Karpas-422 (cell line): ENCODE data around the gene PCDHGA5. TPM values are rescaled to one million over a fixed set of nuclear protein-coding genes. Genes with fewer than 3 reads are reported as not detected.
A peak's percentile ranks its signal among the peaks of the same experiment; 100 is the strongest.
"Not testable (repeated sequence)": the region's sequence is repeated elsewhere in the genome, so short reads cannot be mapped to it uniquely, and the experiment has no call there.

Experiments used
- DNase-seq: peaks from one replicate; pipeline ENCODE4 v3.0.0-alpha.2; 2015
- H2AFZ ChIP-seq: fragments of 200-600 bp; sonication (generic); 2 replicates; pipeline ENCODE4 v1.6.1; 2014; ENCODE audit warnings: antibody characterized with exemption, low read length, mixed read lengths
- H3K27ac ChIP-seq: fragments of 200-600 bp; sonication (generic); 2 replicates; pipeline ENCODE4 v1.5.1; 2014; ENCODE audit warnings: mild to moderate bottlenecking, low read length, moderate library complexity
- H3K27me3 ChIP-seq: fragments of 200-600 bp; sonication (generic); 2 replicates; pipeline ENCODE4 v1.6.1; 2014; ENCODE audit warnings: low read length, mixed read lengths
- H3K36me3 ChIP-seq: fragments of 200-600 bp; sonication (generic); 2 replicates; pipeline ENCODE4 v1.6.1; 2014; ENCODE audit warnings: low read length, mixed read lengths; ENCODE audit not compliant: insufficient read depth
- H3K4me1 ChIP-seq: fragments of 200-600 bp; sonication (generic); 2 replicates; pipeline ENCODE4 v1.6.1; 2014; ENCODE audit warnings: mild to moderate bottlenecking, low read length, mixed read lengths
- H3K4me2 ChIP-seq: fragments of 200-600 bp; sonication (generic); 2 replicates; pipeline ENCODE4 v1.6.1; 2014; ENCODE audit warnings: low read length, low read depth, mild to moderate bottlenecking; ENCODE audit not compliant: poor library complexity, severe bottlenecking
- H3K4me3 ChIP-seq: fragments of 200-600 bp; sonication (generic); 2 replicates; pipeline ENCODE4 v1.5.1; 2014; ENCODE audit warnings: mild to moderate bottlenecking, antibody characterized with exemption, low read length, mixed read lengths
- H3K79me2 ChIP-seq: fragments of 200-600 bp; sonication (generic); 2 replicates; pipeline ENCODE4 v1.6.1; 2014; ENCODE audit warnings: mild to moderate bottlenecking, low read length, mixed read lengths
- H3K9ac ChIP-seq: fragments of 200-600 bp; sonication (generic); 2 replicates; pipeline ENCODE4 v1.6.0; 2014; ENCODE audit warnings: low read length
- H3K9me2 ChIP-seq: fragments of 200-600 bp; sonication (generic), shearing (Covaris generic); replicated peaks from 2 replicates; pipeline ENCODE4 v1.6.0; 2014; ENCODE audit warnings: mild to moderate bottlenecking, low read length, moderate library complexity; ENCODE audit not compliant: insufficient read depth
- H3K9me3 ChIP-seq: fragments of 300-700, 200-600 bp; sonication (generic); 2 replicates; pipeline ENCODE4 v1.6.1; 2014; ENCODE audit warnings: low read length, mixed read lengths
- H4K20me1 ChIP-seq: fragments of 200-600 bp; sonication (generic); 2 replicates; pipeline ENCODE4 v1.6.1; 2014; ENCODE audit warnings: mild to moderate bottlenecking, antibody characterized with exemption, low read length, low read depth; ENCODE audit not compliant: insufficient read depth
- total RNA-seq: library from RNA; depleted of rRNA; stranded (reverse); fragments of >200 nt; shearing (Covaris generic); gene quantifications from 2 replicates; pipeline ENCODE4 v1.2.3, GENCODE V29; 2014; ENCODE audit warnings: low replicate concordance

Gene PCDHGA5
- total RNA-seq, 1 experiment from 2014 or later = 8.8 TPM

DNA sequence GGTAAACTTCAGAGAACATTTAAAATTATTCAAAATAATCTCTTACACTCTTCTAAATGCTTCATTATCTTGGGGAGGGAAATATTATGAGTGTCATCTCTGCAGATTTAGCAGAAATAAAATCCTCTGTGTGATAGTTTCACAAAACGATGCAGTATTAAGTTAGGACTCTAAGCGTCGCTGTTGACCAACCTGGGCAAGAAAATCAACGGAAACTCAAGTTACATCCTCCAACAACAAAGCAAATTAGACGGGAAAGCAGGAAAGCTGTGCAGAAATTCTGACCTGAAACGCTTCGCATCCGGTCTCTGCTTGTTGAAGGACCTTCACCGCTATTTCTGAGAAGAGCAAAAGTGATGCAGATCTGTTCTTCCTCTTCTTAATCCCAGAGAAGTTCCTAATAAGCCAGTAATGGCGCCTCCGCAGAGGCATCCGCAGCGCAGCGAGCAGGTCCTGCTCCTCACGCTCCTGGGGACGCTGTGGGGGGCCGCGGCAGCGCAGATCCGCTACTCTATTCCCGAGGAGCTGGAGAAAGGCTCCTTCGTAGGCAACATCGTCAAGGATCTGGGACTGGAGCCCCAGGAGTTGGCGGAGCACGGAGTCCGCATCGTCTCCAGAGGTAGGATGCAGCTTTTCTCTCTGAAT lies 9.8 kb downstream of the PCDHGA5 start, which contains the start of gene PCDHGA6:
TSS of gene PCDHGA6 (plus strand) at position 219 of the 645 bp plus-strand sequence. CDS start at position 412, 193 bp downstream.
- Histone ChIP-seq H3K4me2 (no peak within 1 kb of the TSS), H3K4me3 (0 out of 2 replicates have a peak within 1 kb of the TSS, but pooled peaks have one; percentile 17), H3K79me2 (peaks cover 65% of the 10 kb centered on the region), H4K20me1 (no peaks in the 10 kb centered on the region), H3K4me1 (peaks cover 18% of the 10 kb centered on the region), H3K36me3 (peaks cover 59% of the 10 kb centered on the region), H2AFZ (no peak within 1 kb of the TSS), H3K9me2 (no peaks in the 10 kb centered on the region), H3K27ac (no peak within 1 kb of the TSS), H3K9ac (no peak within 1 kb of the TSS), H3K9me3 (peaks cover 59% of the 10 kb centered on the region), H3K27me3 (no peaks in the 10 kb centered on the region)
- no peak for DNase-seq

- Histone ChIP-seq H3K9me3 (peaks cover 61% of the 10 kb centered on the region), H3K4me1 (peaks cover 10% of the 10 kb centered on the region), H3K27me3 (no peaks in the 10 kb centered on the region)
Measured at GRCh38 chr5:141374627-141375026, 10.7 kb downstream of the PCDHGA5 start.

GRCh38 chr5:141375444-141376155 lies 11.6 kb downstream of the PCDHGA5 start:
- not testable (repeated sequence) for H3K4me3 ChIP-seq, H3K9ac ChIP-seq, H2AFZ ChIP-seq, H4K20me1 ChIP-seq, H3K4me2 ChIP-seq, H3K9me2 ChIP-seq, H3K27ac ChIP-seq, H3K4me1 ChIP-seq, DNase-seq, H3K27me3 ChIP-seq
- Histone ChIP-seq H3K36me3 (peaks cover 71% of the 10 kb centered on the region), H3K9me3 (peaks cover 68% of the 10 kb centered on the region), H3K79me2 (peaks cover 71% of the 10 kb centered on the region)

More at GRCh38 chr5:141374627-141375026, 10.7 kb downstream of the PCDHGA5 start:
- Histone ChIP-seq H3K4me3 (no peak overlapping the region), H3K4me2 (no peak overlapping the region), H3K9ac (no peak overlapping the region), H2AFZ (no peak overlapping the region), H3K36me3 (peaks cover 67% of the 10 kb centered on the region), H3K27ac (no peak overlapping the region), H3K9me2 (no peaks in the 10 kb centered on the region), H3K79me2 (peaks cover 72% of the 10 kb centered on the region), H4K20me1 (no peaks in the 10 kb centered on the region)
- no peak for DNase-seq

GRCh38 chr5:141382469-141383294 lies 18.7 kb downstream of the PCDHGA5 start, which contains the start of gene PCDHGA7:
TSS of gene PCDHGA7 (plus strand) at chr5:141382742. CDS start at chr5:141382900, 158 bp downstream.
- H3K9me2 ChIP-seq = no peaks in the 10 kb centered on the region
- H3K4me2 ChIP-seq = no peak within 1 kb of the TSS
- peaks cover 63% of the 10 kb centered on the region for H3K36me3 ChIP-seq
- no peak within 1 kb of the TSS for H2AFZ ChIP-seq
- no peak for DNase-seq
- no peak within 1 kb of the TSS for H3K9ac ChIP-seq
- H3K27me3 ChIP-seq = no peaks in the 10 kb centered on the region
- H4K20me1 ChIP-seq = no peaks in the 10 kb centered on the region
- H3K79me2 ChIP-seq = peaks cover 37% of the 10 kb centered on the region
- peak within 1 kb of the TSS; percentile 18; the same call in 1 of the 2 replicates for H3K4me3 ChIP-seq
- no peaks in the 10 kb centered on the region for H3K4me1 ChIP-seq
- peaks cover 39% of the 10 kb centered on the region for H3K9me3 ChIP-seq
- no peak within 1 kb of the TSS for H3K27ac ChIP-seq

- Histone ChIP-seq H3K27me3 (no peaks in the 10 kb centered on the region), H4K20me1 (no peaks in the 10 kb centered on the region), H3K4me1 (no peaks in the 10 kb centered on the region), H3K4me3 (peak overlapping the region; percentile 18; the same call in 1 of the 2 replicates), H3K27ac (no peak overlapping the region), H3K9ac (no peak overlapping the region), H3K79me2 (peaks cover 33% of the 10 kb centered on the region), H3K9me2 (no peaks in the 10 kb centered on the region), H3K4me2 (no peak overlapping the region), H2AFZ (no peak overlapping the region), H3K9me3 (peaks cover 40% of the 10 kb centered on the region), H3K36me3 (peaks cover 62% of the 10 kb centered on the region)
- no peak for DNase-seq
Measured at GRCh38 chr5:141383345-141383744, 19.4 kb downstream of the PCDHGA5 start.

- Histone ChIP-seq H3K79me2 (peaks cover 21% of the 10 kb centered on the region; the same call in 1 of the 2 replicates), H4K20me1 (no peaks in the 10 kb centered on the region), H3K4me3 (no peak overlapping the region), H3K9me2 (no peaks in the 10 kb centered on the region), H2AFZ (no peak overlapping the region), H3K27ac (no peak overlapping the region), H3K9me3 (peaks cover 38% of the 10 kb centered on the region), H3K27me3 (no peaks in the 10 kb centered on the region), H3K4me2 (no peak overlapping the region), H3K4me1 (no peaks in the 10 kb centered on the region), H3K9ac (no peak overlapping the region), H3K36me3 (peaks cover 50% of the 10 kb centered on the region)
- no peak for DNase-seq
Measured at GRCh38 chr5:141384471-141385267, 20.7 kb downstream of the PCDHGA5 start.

DNA sequence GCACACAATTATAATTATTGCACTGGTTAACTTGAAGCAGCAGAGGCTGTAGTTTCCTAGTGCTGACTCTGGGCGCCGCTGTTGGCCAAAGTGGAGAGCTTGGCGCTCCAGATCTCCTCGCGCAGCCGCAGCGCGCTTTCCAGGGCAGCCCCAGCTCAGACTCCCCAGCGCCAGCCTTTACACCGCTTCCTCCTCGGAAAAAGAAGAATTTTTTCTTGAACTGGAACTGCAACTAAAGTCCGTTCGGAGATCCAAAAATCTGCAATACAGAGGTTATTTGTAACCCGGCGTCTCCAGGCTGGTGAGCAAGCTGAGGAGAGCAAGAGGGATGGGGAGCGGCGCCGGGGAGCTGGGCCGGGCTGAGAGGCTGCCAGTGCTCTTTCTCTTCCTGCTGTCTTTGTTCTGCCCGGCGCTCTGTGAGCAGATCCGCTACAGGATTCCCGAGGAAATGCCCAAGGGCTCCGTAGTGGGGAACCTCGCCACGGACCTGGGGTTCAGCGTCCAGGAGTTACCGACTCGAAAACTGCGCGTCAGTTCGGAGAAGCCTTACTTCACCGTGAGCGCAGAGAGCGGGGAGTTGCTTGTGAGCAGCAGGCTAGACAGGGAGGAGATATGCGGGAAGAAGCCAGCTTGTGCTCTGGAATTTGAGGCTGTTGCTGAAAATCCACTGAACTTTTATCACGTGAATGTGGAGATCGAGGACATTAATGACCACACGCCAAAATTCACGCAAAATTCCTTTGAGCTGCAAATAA lies 23.8 kb downstream of the PCDHGA5 start, which contains the start of gene PCDHGB4:
TSS of gene PCDHGB4 (plus strand) at position 142 of the 755 bp plus-strand sequence. CDS start at position 329, 187 bp downstream.
- not testable (repeated sequence) for H3K4me1 ChIP-seq, H3K4me3 ChIP-seq, H3K27ac ChIP-seq, H3K9me2 ChIP-seq, H2AFZ ChIP-seq, H3K9ac ChIP-seq, H3K4me2 ChIP-seq, DNase-seq, H3K27me3 ChIP-seq, H4K20me1 ChIP-seq
- H3K9me3 ChIP-seq = peaks cover 26% of the 10 kb centered on the region
- peaks cover 12% of the 10 kb centered on the region; the same call in 1 of the 2 replicates for H3K79me2 ChIP-seq
- peaks cover 47% of the 10 kb centered on the region for H3K36me3 ChIP-seq
